ENCODE results near the gene SNIP1.

Gene SNIP1

GRCh38 chr1:37553927-37554808, at the start of gene SNIP1:
Gene SNIP1 (minus strand): TSS chr1:37554293. CDS start chr1:37554229, 64 bp downstream.
- Histone ChIP-seq H3K4me3 (peak within 1 kb of the TSS; percentile 96), H3K27ac (peak within 1 kb of the TSS; percentile 62; the same call in 1 of the 2 replicates), H3K9me3 (ENCODE audit: low read depth, low read length) (peaks cover 3% of the 10 kb centered on the region; the same call in 1 of the 2 replicates), H3K9ac (ENCODE audit: insufficient read length) (peak within 1 kb of the TSS; percentile 97), H3K36me3 (ENCODE audit: insufficient read depth, low read length) (peaks cover 16% of the 10 kb centered on the region)
- peak; percentile 73 for DNase-seq (ENCODE audit: low read depth, low spot score)
- no peak for TF ChIP-seq FOXP2 (optimal IDR thresholded peaks at IDR 0.05; ENCODE audit: control extremely low read depth, extremely low read length, insufficient read depth)
- peak; percentile 85 for TF ChIP-seq POLR2AphosphoS5 (IDR thresholded peaks at IDR 0.05; ENCODE audit: borderline replicate concordance, low read depth, low read length)
- no peak for TF ChIP-seq EZH2 (IDR thresholded peaks at IDR 0.05)

GRCh38 chr1:37602750-37603694, 48.9 kb upstream of the SNIP1 start:
- H3K27ac ChIP-seq = no peak overlapping the region
- no peak overlapping the region for H3K4me3 ChIP-seq
- no peak for DNase-seq (ENCODE audit: low read depth, low spot score)
- TF ChIP-seq POLR2AphosphoS5 (IDR thresholded peaks at IDR 0.05; ENCODE audit: borderline replicate concordance, low read depth, low read length) = no peak
- TF ChIP-seq FOXP2 (optimal IDR thresholded peaks at IDR 0.05; ENCODE audit: control extremely low read depth, extremely low read length, insufficient read depth) = no peak
- no peak for TF ChIP-seq EZH2 (IDR thresholded peaks at IDR 0.05)
- H3K9me3 ChIP-seq (ENCODE audit: low read depth, low read length) = no peaks in the 10 kb centered on the region
- no peak overlapping the region for H3K9ac ChIP-seq (ENCODE audit: insufficient read length)
- H3K36me3 ChIP-seq (ENCODE audit: insufficient read depth, low read length) = no peaks in the 10 kb centered on the region

GRCh38 chr1:37601441-37601840, 47.3 kb upstream of the SNIP1 start:
- TF ChIP-seq EZH2 (IDR thresholded peaks at IDR 0.05) (no peak), POLR2AphosphoS5 (IDR thresholded peaks at IDR 0.05; ENCODE audit: borderline replicate concordance, low read depth, low read length) (no peak), FOXP2 (optimal IDR thresholded peaks at IDR 0.05; ENCODE audit: control extremely low read depth, extremely low read length, insufficient read depth) (no peak)
- DNase-seq (ENCODE audit: low read depth, low spot score) = no peak

GRCh38 chr1:37599940-37600339, 45.8 kb upstream of the SNIP1 start:
- TF ChIP-seq FOXP2 (optimal IDR thresholded peaks at IDR 0.05; ENCODE audit: control extremely low read depth, extremely low read length, insufficient read depth) = no peak
- TF ChIP-seq POLR2AphosphoS5 (IDR thresholded peaks at IDR 0.05; ENCODE audit: borderline replicate concordance, low read depth, low read length) = no peak
- TF ChIP-seq EZH2 (IDR thresholded peaks at IDR 0.05) = no peak
- no peak for DNase-seq (ENCODE audit: low read depth, low spot score)

More at GRCh38 chr1:37601441-37601840, 47.3 kb upstream of the SNIP1 start:
- no peak overlapping the region for H3K4me3 ChIP-seq
- H3K9me3 ChIP-seq (ENCODE audit: low read depth, low read length) = no peaks in the 10 kb centered on the region
- H3K9ac ChIP-seq (ENCODE audit: insufficient read length) = no peak overlapping the region
- no peak overlapping the region for H3K27ac ChIP-seq
- no peaks in the 10 kb centered on the region for H3K36me3 ChIP-seq (ENCODE audit: insufficient read depth, low read length)

GRCh38 chr1:37596182-37596667, 42.1 kb upstream of the SNIP1 start:
- H3K4me3 ChIP-seq = peak overlapping the region; percentile 95
- H3K36me3 ChIP-seq (ENCODE audit: insufficient read depth, low read length) = peaks cover 28% of the 10 kb centered on the region
- TF ChIP-seq EZH2 (IDR thresholded peaks at IDR 0.05) = no peak
- TF ChIP-seq FOXP2 (optimal IDR thresholded peaks at IDR 0.05; ENCODE audit: control extremely low read depth, extremely low read length, insufficient read depth) = no peak
- no peak for DNase-seq (ENCODE audit: low read depth, low spot score)
- H3K27ac ChIP-seq = no peak overlapping the region
- peak overlapping the region; percentile 27 for H3K9ac ChIP-seq (ENCODE audit: insufficient read length)
- H3K9me3 ChIP-seq (ENCODE audit: low read depth, low read length) = no peaks in the 10 kb centered on the region

More at GRCh38 chr1:37599940-37600339, 45.8 kb upstream of the SNIP1 start:
- Histone ChIP-seq H3K9me3 (ENCODE audit: low read depth, low read length) (no peaks in the 10 kb centered on the region), H3K4me3 (no peak overlapping the region), H3K36me3 (ENCODE audit: insufficient read depth, low read length) (no peaks in the 10 kb centered on the region), H3K27ac (no peak overlapping the region), H3K9ac (ENCODE audit: insufficient read length) (no peak overlapping the region)

GRCh38 chr1:37595440-37596181, 41.5 kb upstream of the SNIP1 start, which contains the start of gene GNL2:
Gene GNL2 (minus strand): TSS chr1:37595937. CDS start chr1:37595822, 115 bp downstream.
- DNase-seq (ENCODE audit: low read depth, low spot score) = peak; percentile 62
- Histone ChIP-seq H3K9ac (ENCODE audit: insufficient read length) (peak within 1 kb of the TSS; percentile 95), H3K36me3 (ENCODE audit: insufficient read depth, low read length) (peaks cover 34% of the 10 kb centered on the region), H3K4me3 (peak within 1 kb of the TSS; percentile 95), H3K27ac (peak within 1 kb of the TSS; percentile 50; the same call in 1 of the 2 replicates), H3K9me3 (ENCODE audit: low read depth, low read length) (no peaks in the 10 kb centered on the region)
- TF ChIP-seq POLR2AphosphoS5 (IDR thresholded peaks at IDR 0.05; ENCODE audit: borderline replicate concordance, low read depth, low read length) (peak; percentile 98), EZH2 (IDR thresholded peaks at IDR 0.05) (no peak), FOXP2 (optimal IDR thresholded peaks at IDR 0.05; ENCODE audit: control extremely low read depth, extremely low read length, insufficient read depth) (no peak)

- H3K9ac ChIP-seq (ENCODE audit: insufficient read length) = peak overlapping the region; percentile 32
These were observed 39.6 kb upstream of the SNIP1 start for GRCh38 chr1:37593726-37594125.

More at GRCh38 chr1:37593726-37594125, 39.6 kb upstream of the SNIP1 start:
- TF ChIP-seq FOXP2 (optimal IDR thresholded peaks at IDR 0.05; ENCODE audit: control extremely low read depth, extremely low read length, insufficient read depth) (no peak), POLR2AphosphoS5 (IDR thresholded peaks at IDR 0.05; ENCODE audit: borderline replicate concordance, low read depth, low read length) (no peak)
- H3K9me3 ChIP-seq (ENCODE audit: low read depth, low read length) = no peaks in the 10 kb centered on the region
- peak overlapping the region; percentile 47; the same call in 1 of the 2 replicates for H3K4me3 ChIP-seq
- DNase-seq (ENCODE audit: low read depth, low spot score) = no peak
- no peak overlapping the region for H3K27ac ChIP-seq
- peaks cover 51% of the 10 kb centered on the region for H3K36me3 ChIP-seq (ENCODE audit: insufficient read depth, low read length)

Data from SK-N-MC (cell line).